ENCODE measurements around the gene GAB1. TPM values are rescaled to one million over a fixed set of nuclear protein-coding genes. Genes with fewer than 3 reads are reported as not detected.

The GAB1 gene
- total and polyA plus RNA-seq, 12 donors = 4.1 to 58.2 (median 29.0) TPM

DNA sequence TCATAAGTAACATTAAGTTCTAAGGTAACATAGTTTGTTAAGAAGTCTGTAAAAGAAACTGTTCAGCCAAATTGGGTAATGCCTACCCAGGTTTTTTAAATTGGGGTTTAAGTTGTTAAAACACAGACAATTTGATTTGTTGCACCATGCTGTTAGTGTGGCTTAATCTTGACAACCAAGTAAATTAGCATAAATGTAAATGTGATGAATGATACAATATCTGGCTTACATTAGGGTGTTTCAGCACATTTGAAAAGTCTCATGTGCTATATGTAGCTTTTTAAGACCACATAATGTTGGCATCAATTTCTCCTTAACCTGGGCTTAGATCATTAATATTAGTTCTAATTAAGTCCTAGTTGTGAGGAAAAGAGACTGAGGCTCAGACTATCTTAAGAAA, 104.4 kb downstream of the GAB1 start:
- TF ChIP-seq, protein P1, sequence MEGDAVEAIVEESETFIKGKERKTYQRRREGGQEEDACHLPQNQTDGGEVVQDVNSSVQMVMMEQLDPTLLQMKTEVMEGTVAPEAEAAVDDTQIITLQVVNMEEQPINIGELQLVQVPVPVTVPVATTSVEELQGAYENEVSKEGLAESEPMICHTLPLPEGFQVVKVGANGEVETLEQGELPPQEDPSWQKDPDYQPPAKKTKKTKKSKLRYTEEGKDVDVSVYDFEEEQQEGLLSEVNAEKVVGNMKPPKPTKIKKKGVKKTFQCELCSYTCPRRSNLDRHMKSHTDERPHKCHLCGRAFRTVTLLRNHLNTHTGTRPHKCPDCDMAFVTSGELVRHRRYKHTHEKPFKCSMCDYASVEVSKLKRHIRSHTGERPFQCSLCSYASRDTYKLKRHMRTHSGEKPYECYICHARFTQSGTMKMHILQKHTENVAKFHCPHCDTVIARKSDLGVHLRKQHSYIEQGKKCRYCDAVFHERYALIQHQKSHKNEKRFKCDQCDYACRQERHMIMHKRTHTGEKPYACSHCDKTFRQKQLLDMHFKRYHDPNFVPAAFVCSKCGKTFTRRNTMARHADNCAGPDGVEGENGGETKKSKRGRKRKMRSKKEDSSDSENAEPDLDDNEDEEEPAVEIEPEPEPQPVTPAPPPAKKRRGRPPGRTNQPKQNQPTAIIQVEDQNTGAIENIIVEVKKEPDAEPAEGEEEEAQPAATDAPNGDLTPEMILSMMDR (IDR thresholded peaks at IDR 0.05) = no peak
- TF ChIP-seq POLR2A (IDR thresholded peaks at IDR 0.05) = no peak
- DNase-seq = no peak
- intact Hi-C loops (cut with DNase I) = no loop called here
- H3K27me3 ChIP-seq = no peaks in the 10 kb centered on the region
- H3K36me3 ChIP-seq (replicated peaks in 1 of 2) = no peaks in the 10 kb centered on the region
- H3K9me3 ChIP-seq (replicated peaks in 1 of 3) = no peaks in the 10 kb centered on the region
- no peak overlapping the region for H3K4me3 ChIP-seq
- no peaks in the 10 kb centered on the region for H3K4me1 ChIP-seq (replicated peaks in 1 of 2)
- no peak overlapping the region for H3K27ac ChIP-seq

DNA sequence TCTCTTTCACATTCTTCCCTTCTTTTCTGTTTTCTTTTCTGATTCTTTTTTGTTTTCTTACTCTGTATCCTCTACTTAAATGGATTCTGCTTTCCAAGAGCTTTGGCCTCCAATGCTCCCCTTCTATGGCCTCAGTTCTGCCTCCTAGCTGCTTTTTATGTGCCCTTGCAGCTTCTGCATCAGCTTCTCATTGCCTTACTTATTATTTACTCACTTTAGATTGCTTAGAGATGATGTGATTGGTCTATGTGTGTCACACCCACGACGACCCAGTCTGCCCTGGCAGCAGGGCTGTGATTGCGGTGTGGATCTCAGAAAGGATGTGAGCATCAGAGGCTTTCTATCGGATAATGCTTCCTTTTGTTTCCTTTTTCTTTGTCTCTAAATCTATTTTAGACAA, 105.0 kb downstream of the GAB1 start:
- no peak for DNase-seq
- no peak overlapping the region for H3K27ac ChIP-seq
- no peaks in the 10 kb centered on the region for H3K36me3 ChIP-seq (replicated peaks in 1 of 2)
- WGBS, 4 donors = 75 to 79% (median 76%) methylated on average over 4 of the region's 4 CpGs
- H3K4me1 ChIP-seq (replicated peaks in 1 of 2) = no peaks in the 10 kb centered on the region
- H3K4me3 ChIP-seq = no peak overlapping the region
- H3K9me3 ChIP-seq (replicated peaks in 1 of 3) = no peaks in the 10 kb centered on the region
- intact Hi-C loops (cut with DNase I) = no loop called here
- H3K27me3 ChIP-seq = no peaks in the 10 kb centered on the region
- TF ChIP-seq, protein P1 (IDR thresholded peaks at IDR 0.05) = no peak
- TF ChIP-seq POLR2A (IDR thresholded peaks at IDR 0.05) = no peak

DNA sequence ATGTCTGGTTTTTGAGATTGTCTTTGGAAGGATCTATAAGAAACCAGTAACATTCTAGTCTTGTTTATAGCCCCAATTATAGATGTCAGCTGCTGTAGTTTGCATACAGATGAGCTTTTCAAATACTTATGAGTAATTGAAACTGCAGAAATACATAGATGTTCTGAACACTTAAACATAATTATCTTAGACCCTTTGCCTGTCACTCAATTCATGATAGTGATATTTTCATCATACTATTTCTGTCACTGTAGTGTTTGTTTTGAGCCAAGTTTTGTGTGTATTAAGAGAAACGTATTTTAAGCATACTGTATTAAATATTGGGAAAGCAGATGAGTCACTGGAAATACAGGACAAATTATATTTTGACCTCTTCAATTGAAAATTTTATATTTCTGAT, 107.1 kb downstream of the GAB1 start:
- H3K27ac ChIP-seq = no peak overlapping the region
- no peak overlapping the region for H3K4me3 ChIP-seq
- 29 to 39% (median 33%) methylated on average over 1 of the region's 1 CpG for WGBS, 4 donors
- DNase-seq = no peak
- no peaks in the 10 kb centered on the region for H3K27me3 ChIP-seq
- intact Hi-C loops (cut with DNase I) = no loop called here
- TF ChIP-seq, protein P1 (IDR thresholded peaks at IDR 0.05) = no peak
- no peak for TF ChIP-seq POLR2A (IDR thresholded peaks at IDR 0.05)
- H3K4me1 ChIP-seq (replicated peaks in 1 of 2) = no peaks in the 10 kb centered on the region
- no peaks in the 10 kb centered on the region for H3K36me3 ChIP-seq (replicated peaks in 1 of 2)
- no peaks in the 10 kb centered on the region for H3K9me3 ChIP-seq (replicated peaks in 1 of 3)

DNA sequence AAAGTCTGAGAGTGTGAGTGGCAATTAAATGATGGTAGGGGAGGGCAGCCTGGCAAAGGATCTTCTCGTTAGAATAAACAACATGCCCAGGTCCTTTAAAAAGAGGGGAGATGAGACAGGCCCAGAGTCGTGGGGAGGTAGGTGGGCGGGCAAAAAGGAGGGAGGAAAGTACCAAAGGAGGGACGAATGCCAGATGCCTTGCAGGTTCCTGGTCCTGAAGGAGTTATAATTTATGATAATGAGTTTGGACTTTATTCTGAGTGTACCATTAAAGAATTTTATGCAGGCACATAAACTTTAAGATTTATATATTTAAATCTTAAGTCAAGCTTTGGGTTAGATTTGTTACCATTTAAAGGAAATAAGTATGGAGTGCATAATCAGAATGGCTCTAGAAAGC, 114.5 kb downstream of the GAB1 start:
- intact Hi-C loops (cut with DNase I) = no loop called here
- no peaks in the 10 kb centered on the region for H3K9me3 ChIP-seq (replicated peaks in 1 of 3)
- peaks cover 0 to 10% of the 10 kb centered on the region in 2 donors for H3K4me1 ChIP-seq (replicated peaks in 1 of 2)
- 88 to 94% (median 90%) methylated on average over 4 of the region's 4 CpGs for WGBS, 4 donors
- no peak for DNase-seq
- H3K27me3 ChIP-seq = no peaks in the 10 kb centered on the region
- no peak overlapping the region for H3K4me3 ChIP-seq
- no peak for TF ChIP-seq POLR2A (IDR thresholded peaks at IDR 0.05)
- TF ChIP-seq, protein P1 (IDR thresholded peaks at IDR 0.05) = no peak
- H3K36me3 ChIP-seq (replicated peaks in 1 of 2) = no peaks in the 10 kb centered on the region
- H3K27ac ChIP-seq = no peak overlapping the region
